Measurements from ENCODE around the gene ZNF22.

Gene ZNF22

GRCh38 chr10:44965104-44965503 lies 35.6 kb upstream of the ZNF22 start:
- DNase-seq (ENCODE audit: low read depth), result no peak

GRCh38 chr10:44965651-44966097 lies 35.0 kb upstream of the ZNF22 start:
- DNase-seq (ENCODE audit: low read depth), result no peak

GRCh38 chr10:44966129-44966815 lies 34.5 kb upstream of the ZNF22 start:
- DNase-seq (ENCODE audit: low read depth), result no peak

GRCh38 chr10:44966816-44967509 lies 33.8 kb upstream of the ZNF22 start:
- no peak for DNase-seq (ENCODE audit: low read depth)

- no peak for DNase-seq (ENCODE audit: low read depth)
Observed at GRCh38 chr10:44967616-44968015, 33.1 kb upstream of the ZNF22 start.

GRCh38 chr10:44968091-44968490 lies 32.6 kb upstream of the ZNF22 start:
- DNase-seq (ENCODE audit: low read depth), result no peak

- DNase-seq (ENCODE audit: low read depth), result no peak
Observed at GRCh38 chr10:44968500-44969400, 32.0 kb upstream of the ZNF22 start.

GRCh38 chr10:44969854-44970253 lies 30.9 kb upstream of the ZNF22 start:
- no peak for DNase-seq (ENCODE audit: low read depth)

- DNase-seq (ENCODE audit: low read depth), result no peak
Observed at GRCh38 chr10:44970812-44971395, 29.8 kb upstream of the ZNF22 start.

GRCh38 chr10:44971434-44971833 lies 29.3 kb upstream of the ZNF22 start:
- no peak for DNase-seq (ENCODE audit: low read depth)

GRCh38 chr10:44971935-44972757 lies 28.6 kb upstream of the ZNF22 start:
- no peak for DNase-seq (ENCODE audit: low read depth)

- no peak for DNase-seq (ENCODE audit: low read depth)
Observed at GRCh38 chr10:44972874-44973306, 27.8 kb upstream of the ZNF22 start.

GRCh38 chr10:44973323-44974081 lies 27.2 kb upstream of the ZNF22 start:
- no peak for DNase-seq (ENCODE audit: low read depth)

- no peak for DNase-seq (ENCODE audit: low read depth)
Observed at GRCh38 chr10:44974082-44974627, 26.6 kb upstream of the ZNF22 start.

- no peak for DNase-seq (ENCODE audit: low read depth)
Observed at GRCh38 chr10:44974628-44975430, 25.9 kb upstream of the ZNF22 start.

- no peak for DNase-seq (ENCODE audit: low read depth)
Observed at GRCh38 chr10:44975431-44976331, 25.0 kb upstream of the ZNF22 start.

- DNase-seq (ENCODE audit: low read depth), result no peak
Observed at GRCh38 chr10:44976352-44977198, 24.1 kb upstream of the ZNF22 start.

All from non-pigmented ciliary epithelial cell (primary cell).